ENCODE measurements around the gene TTLL8. TPM values are rescaled to one million over a fixed set of nuclear protein-coding genes. Genes with fewer than 3 reads are reported as not detected.
"Not testable (repeated sequence)": the region's sequence is repeated elsewhere in the genome, so short reads cannot be mapped to it uniquely, and the experiment has no call there.

Gene TTLL8
- total RNA-seq, 2 donors from 2014 or later = not detected

DNA sequence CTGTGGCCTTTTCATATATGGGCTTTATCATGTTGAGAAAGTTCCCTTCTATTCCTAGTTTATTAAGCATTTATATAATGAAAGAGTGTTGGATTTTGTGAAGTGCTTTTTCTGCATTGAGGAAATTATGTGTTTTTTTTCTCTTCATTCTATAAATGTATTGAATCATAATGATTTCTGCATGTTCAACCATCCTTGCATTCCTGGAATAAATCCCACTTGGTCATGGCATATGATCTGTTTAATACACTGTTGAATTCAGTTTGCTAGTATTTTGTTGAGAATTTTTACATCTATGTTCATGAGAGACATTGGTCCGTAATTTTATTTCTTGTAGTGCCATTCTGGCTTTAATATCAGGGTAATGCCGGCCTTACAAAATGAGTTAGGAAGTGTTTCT is 71.8 kb downstream of the TTLL8 start:
- Histone ChIP-seq H3K4me1 (peaks cover 7% of the 10 kb centered on the region), H3K4me3 (no peak overlapping the region), H3K36me3 (no peaks in the 10 kb centered on the region), H3K9ac (ENCODE audit: low read depth in 2 of 2, low read length in 2 of 2) (no peak overlapping the region), H3K27me3 (peaks cover 16% of the 10 kb centered on the region), H3K9me3 (no peaks in the 10 kb centered on the region), H3K27ac (no peak overlapping the region)
- no peak for DNase-seq
- intact Hi-C loops (cut with DNase I) = no loop called here
- no peak for TF ChIP-seq CTCF (IDR thresholded peaks at IDR 0.05)

DNA sequence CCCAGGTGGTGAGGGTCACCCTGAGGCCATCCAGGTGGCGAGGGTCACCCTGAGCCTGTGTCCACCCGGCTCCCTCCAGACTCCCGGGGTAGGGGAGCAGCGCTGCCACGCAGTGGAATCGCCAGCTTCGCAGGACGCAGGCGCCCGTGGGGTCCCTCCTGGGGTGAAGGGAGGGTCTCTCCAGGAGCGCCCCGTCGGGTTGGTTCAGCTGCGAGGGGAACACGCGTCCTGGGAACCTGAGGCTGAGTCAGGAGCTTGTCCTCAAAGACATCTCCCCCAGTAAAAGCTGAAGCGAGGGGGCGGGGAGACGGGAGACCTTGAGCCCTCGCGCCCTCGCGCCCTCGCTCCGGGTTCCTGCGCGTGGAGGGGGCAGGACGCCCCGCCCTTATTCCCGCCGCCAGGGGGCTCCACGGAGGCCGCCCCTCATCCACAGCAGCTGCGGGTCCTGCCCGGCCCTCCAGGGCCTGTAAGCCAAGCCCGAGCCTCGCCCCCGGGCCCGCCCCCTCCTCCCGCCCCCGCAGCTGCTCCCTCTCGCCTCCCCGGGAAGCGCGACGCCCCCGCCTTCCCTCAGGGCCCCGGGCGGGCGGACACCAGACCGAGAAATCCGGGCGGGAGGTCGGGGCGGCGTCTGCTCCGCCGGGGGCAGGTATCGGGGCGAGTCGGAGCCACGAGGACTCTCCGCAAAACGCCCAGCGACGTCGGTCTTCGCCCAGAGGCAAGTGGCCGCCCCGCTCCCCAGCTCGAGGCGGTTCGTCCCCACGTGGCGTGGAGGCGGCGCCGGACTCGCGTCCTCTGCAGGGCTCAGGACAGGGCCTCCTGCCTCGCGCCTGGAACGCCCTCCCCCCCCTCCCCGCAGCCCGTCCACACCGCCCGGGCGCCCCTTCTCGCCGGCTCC is 74.7 kb downstream of the TTLL8 start:
- H3K27ac ChIP-seq = no peak overlapping the region
- H3K36me3 ChIP-seq = no peaks in the 10 kb centered on the region
- H3K27me3 ChIP-seq = peaks cover 16% of the 10 kb centered on the region
- H3K4me3 ChIP-seq = peak overlapping the region; percentile 14
- H3K4me1 ChIP-seq = peaks cover 7% of the 10 kb centered on the region
- DNase-seq = no peak
- H3K9ac ChIP-seq (ENCODE audit: low read depth in 2 of 2, low read length in 2 of 2) = no peak overlapping the region
- intact Hi-C loops (cut with DNase I) = loop anchor here (5.0 kb wide), 1 partner anchor 49 kb away; no protein-coding TSS in a partner anchor
- TF ChIP-seq CTCF (IDR thresholded peaks at IDR 0.05) = peak; percentile 39
- H3K9me3 ChIP-seq = no peaks in the 10 kb centered on the region

- H3K9ac ChIP-seq (ENCODE audit: low read depth in 2 of 2, low read length in 2 of 2); H3K9me3 ChIP-seq; H3K4me3 ChIP-seq; H3K36me3 ChIP-seq; H3K4me1 ChIP-seq; H3K27ac ChIP-seq; DNase-seq: not testable (repeated sequence)
- H3K27me3 ChIP-seq = peaks cover 16% of the 10 kb centered on the region
- intact Hi-C loops (cut with DNase I) = loop anchor here (5.0 kb wide), 1 partner anchor 51 kb away; no protein-coding TSS in a partner anchor
These were observed 76.3 kb downstream of the TTLL8 start for GRCh38 chr22:49981799-49982198.

DNA sequence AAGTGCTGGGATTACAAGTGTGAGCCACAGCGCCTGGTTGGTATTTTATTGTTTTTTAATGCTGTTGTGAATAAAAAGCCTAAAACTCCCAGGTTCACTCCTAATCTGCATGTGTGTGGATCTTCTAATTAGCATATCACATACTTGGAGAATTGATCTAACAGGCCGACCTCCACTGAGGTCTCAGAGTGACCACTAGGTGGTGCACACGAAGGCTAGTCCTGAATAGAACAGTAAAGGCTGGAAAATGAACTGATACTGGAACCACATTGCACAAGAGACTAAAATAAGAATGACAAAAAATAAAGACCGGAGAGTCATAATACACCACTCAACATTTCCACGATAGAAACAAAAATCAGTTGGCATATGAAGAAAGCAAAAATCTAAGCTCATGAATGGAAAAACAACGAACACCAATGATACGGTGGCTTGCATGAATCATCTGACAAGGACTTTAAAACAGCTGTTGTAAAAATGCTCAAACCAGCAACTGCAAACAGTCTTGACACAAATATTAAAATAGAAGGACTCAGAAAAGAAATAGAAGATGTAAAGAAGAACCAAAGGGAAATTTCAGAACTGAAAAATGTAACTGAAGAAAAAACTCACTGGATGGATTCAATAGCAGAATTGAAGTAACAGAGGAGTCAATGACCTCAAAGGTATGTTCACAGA is 78.4 kb downstream of the TTLL8 start:
- Histone ChIP-seq H3K36me3 (no peaks in the 10 kb centered on the region), H3K9me3 (no peaks in the 10 kb centered on the region), H3K27me3 (peaks cover 16% of the 10 kb centered on the region), H3K4me3 (no peak overlapping the region), H3K27ac (no peak overlapping the region), H3K9ac (ENCODE audit: low read depth in 2 of 2, low read length in 2 of 2) (no peak overlapping the region), H3K4me1 (peaks cover 7% of the 10 kb centered on the region)
- TF ChIP-seq CTCF (IDR thresholded peaks at IDR 0.05) = peak; percentile 60
- intact Hi-C loops (cut with DNase I) = loop anchor here (5.0 kb wide), 1 partner anchor 53 kb away; no protein-coding TSS in a partner anchor
- peak; percentile 57 for DNase-seq

GRCh38 chr22:49977578-49977977 is 80.5 kb downstream of the TTLL8 start:
- no peak for DNase-seq
- no peaks in the 10 kb centered on the region for H3K4me1 ChIP-seq
- TF ChIP-seq CTCF (IDR thresholded peaks at IDR 0.05) = no peak
- H3K9me3 ChIP-seq = no peaks in the 10 kb centered on the region
- intact Hi-C loops (cut with DNase I) = no loop called here
- no peak overlapping the region for H3K9ac ChIP-seq (ENCODE audit: low read depth in 2 of 2, low read length in 2 of 2)
- H3K36me3 ChIP-seq = no peaks in the 10 kb centered on the region
- no peaks in the 10 kb centered on the region for H3K27me3 ChIP-seq
- H3K4me3 ChIP-seq = no peak overlapping the region
- no peak overlapping the region for H3K27ac ChIP-seq
